ENCODE data around the gene CES3. TPM values are rescaled to one million over a fixed set of nuclear protein-coding genes. Genes with fewer than 3 reads are reported as not detected.

The CES3 gene
- total RNA-seq, 2 experiments from 2014 or later: 2.1 to 2.9 TPM

DNA sequence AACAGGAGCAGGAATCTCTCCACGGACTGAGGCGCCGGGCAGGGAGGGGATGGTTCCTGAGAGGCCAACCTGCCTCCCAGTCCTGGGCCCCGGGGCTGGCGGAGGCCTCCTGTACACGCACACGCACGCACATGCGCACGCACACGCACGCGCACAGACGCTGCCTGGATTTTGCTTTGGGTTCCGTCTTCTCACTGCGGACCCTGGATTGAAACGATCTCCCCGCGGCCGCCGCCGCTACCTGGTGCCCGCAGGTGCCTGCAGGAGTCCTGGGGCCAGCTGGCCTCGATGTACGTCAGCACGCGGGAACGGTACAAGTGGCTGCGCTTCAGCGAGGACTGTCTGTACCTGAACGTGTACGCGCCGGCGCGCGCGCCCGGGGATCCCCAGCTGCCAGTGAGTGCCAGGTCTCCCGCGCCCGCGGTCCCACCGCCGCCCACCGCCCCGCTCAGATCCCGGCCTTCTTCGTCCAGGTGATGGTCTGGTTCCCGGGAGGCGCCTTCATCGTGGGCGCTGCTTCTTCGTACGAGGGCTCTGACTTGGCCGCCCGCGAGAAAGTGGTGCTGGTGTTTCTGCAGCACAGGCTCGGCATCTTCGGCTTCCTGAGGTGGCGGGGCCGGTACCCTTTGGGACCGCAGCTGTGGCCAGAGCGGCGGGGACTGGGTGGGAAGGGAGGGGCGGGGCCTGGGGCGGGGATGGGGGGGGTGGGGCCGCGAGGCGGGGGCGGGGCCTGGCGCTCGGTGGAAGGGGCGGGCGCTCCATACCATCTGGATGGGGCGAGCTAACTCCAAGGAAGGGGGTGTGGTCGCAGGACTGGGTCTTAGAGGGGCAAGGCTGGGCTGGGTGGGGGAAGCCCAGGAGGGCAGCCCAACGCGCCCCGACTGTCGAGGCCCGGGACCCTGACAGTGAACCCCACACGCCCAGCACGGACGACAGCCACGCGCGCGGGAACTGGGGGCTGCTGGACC lies 39.6 kb downstream of the CES3 start:
- ChIA-PET CTCF (interaction anchor here (0.9 to 1.5 kb wide), 4 partner anchors 9 to 155 kb away, joined by 3 to 5 read pairs (median 4); no protein-coding TSS in a partner anchor), POLR2A (interaction anchor here (0.7 to 2.7 kb wide), 8 partner anchors 8 to 21 kb away, joined by 3 to 10 read pairs (median 3); no protein-coding TSS in a partner anchor)
- peak overlapping the region; percentile 58 for H3K27ac Mint-ChIP-seq
- H3K27me3 Mint-ChIP-seq: peaks cover 6% of the 10 kb centered on the region
- ATAC-seq: peak; percentile 58
- peaks cover 17% of the 10 kb centered on the region for H3K4me1 Mint-ChIP-seq (ENCODE audit: low read depth)
- TF ChIP-seq, protein P1, sequence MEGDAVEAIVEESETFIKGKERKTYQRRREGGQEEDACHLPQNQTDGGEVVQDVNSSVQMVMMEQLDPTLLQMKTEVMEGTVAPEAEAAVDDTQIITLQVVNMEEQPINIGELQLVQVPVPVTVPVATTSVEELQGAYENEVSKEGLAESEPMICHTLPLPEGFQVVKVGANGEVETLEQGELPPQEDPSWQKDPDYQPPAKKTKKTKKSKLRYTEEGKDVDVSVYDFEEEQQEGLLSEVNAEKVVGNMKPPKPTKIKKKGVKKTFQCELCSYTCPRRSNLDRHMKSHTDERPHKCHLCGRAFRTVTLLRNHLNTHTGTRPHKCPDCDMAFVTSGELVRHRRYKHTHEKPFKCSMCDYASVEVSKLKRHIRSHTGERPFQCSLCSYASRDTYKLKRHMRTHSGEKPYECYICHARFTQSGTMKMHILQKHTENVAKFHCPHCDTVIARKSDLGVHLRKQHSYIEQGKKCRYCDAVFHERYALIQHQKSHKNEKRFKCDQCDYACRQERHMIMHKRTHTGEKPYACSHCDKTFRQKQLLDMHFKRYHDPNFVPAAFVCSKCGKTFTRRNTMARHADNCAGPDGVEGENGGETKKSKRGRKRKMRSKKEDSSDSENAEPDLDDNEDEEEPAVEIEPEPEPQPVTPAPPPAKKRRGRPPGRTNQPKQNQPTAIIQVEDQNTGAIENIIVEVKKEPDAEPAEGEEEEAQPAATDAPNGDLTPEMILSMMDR (IDR thresholded peaks at IDR 0.05): no peak
- peaks cover 4% of the 10 kb centered on the region for H3K36me3 Mint-ChIP-seq (ENCODE audit: low read depth)
- DNase-seq: peak; percentile 74
- intact Hi-C loops (cut with micrococcal nuclease): no loop called here
- peak overlapping the region; percentile 73 for H3K4me3 Mint-ChIP-seq
- H3K9me3 Mint-ChIP-seq: peaks cover 1% of the 10 kb centered on the region

DNA sequence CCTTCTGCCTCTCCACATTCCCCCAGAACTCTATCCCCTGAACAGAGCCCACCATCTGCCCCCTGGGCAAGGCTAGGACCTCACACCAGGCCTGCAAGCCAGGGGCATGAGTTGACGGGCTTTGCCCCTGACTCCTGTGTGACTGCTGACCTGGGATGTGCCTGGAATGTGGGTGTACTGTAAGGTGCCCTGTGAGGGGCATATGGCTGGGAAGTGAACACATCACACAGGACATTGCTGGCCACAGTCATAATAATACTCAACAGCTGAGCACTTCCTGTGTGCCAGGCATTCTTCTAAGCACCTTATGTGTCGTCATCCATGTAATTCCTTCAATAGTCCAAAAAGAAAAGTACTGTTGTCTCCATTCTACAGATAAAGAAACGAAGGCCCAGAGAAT lies 40.7 kb downstream of the CES3 start:
- POLR2A ChIA-PET: interaction anchor here (1.1 to 2.7 kb wide), 2 partner anchors 11 to 40 kb away, joined by 4 to 10 read pairs; no protein-coding TSS in a partner anchor
- peaks cover 6% of the 10 kb centered on the region for H3K27me3 Mint-ChIP-seq
- no peak for DNase-seq
- intact Hi-C loops (cut with micrococcal nuclease): no loop called here
- peaks cover 17% of the 10 kb centered on the region for H3K4me1 Mint-ChIP-seq (ENCODE audit: low read depth)
- CTCF ChIA-PET: interaction anchor here (1.6 kb wide), 1 partner anchor 16 kb away, joined by 7 read pairs; no protein-coding TSS in a partner anchor
- H3K27ac Mint-ChIP-seq: no peak overlapping the region
- ATAC-seq: no peak
- H3K36me3 Mint-ChIP-seq (ENCODE audit: low read depth): peaks cover 4% of the 10 kb centered on the region
- TF ChIP-seq, protein P1 (IDR thresholded peaks at IDR 0.05): no peak
- peaks cover 1% of the 10 kb centered on the region for H3K9me3 Mint-ChIP-seq
- peak overlapping the region; percentile 11 for H3K4me3 Mint-ChIP-seq

DNA sequence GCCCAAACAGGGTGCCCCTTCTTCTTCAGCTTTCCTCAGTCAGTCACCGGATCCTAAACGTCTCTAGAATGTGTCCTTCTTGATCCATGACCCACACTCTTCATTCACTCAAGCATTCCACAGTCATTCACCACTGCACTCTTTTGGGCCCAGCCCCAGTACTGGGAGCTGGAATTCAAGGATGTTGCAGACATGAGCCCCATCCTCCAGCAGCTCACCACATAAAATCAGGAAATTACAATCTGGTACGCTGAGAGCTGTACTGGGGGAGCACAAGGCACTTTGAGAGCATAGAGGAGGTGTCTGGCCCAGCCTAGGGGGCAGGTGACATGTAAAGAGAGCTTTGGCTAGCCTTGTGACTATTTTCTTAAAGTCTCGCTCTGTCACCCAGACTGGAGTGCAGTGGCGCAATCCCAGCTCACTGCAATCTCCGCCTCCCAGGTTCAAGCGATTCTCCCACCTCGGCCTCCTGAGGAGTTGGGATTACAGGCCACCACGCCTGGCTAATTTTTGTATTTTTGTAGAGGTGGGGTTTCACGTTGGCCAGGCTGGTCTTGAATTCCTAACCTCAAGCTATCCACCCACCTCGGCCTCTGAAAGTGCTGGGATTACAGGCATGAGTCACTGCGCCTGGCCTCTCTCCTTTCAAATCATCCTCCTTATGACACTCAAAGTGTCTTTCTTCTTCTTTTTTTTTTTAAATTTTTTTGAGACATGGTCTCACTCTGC lies 46.0 kb downstream of the CES3 start:
- peaks cover 7% of the 10 kb centered on the region for H3K4me1 Mint-ChIP-seq (ENCODE audit: low read depth)
- intact Hi-C loops (cut with micrococcal nuclease): no loop called here
- DNase-seq (no peak), ATAC-seq (no peak)
- POLR2A ChIA-PET: interaction anchor here (0.9 kb wide), 1 partner anchor 29 kb away, joined by 3 read pairs; no protein-coding TSS in a partner anchor
- H3K4me3 Mint-ChIP-seq: no peak overlapping the region
- H3K36me3 Mint-ChIP-seq (ENCODE audit: low read depth): peaks cover 2% of the 10 kb centered on the region
- CTCF ChIA-PET: interaction anchor here (1.0 to 2.0 kb wide), 4 partner anchors 10 to 46 kb away, joined by 3 to 10 read pairs (median 3); partner anchors contain the start of gene CES3
- TF ChIP-seq, protein P1 (IDR thresholded peaks at IDR 0.05): no peak
- H3K9me3 Mint-ChIP-seq: no peaks in the 10 kb centered on the region
- H3K27me3 Mint-ChIP-seq: no peaks in the 10 kb centered on the region
- H3K27ac Mint-ChIP-seq: no peak overlapping the region

DNA sequence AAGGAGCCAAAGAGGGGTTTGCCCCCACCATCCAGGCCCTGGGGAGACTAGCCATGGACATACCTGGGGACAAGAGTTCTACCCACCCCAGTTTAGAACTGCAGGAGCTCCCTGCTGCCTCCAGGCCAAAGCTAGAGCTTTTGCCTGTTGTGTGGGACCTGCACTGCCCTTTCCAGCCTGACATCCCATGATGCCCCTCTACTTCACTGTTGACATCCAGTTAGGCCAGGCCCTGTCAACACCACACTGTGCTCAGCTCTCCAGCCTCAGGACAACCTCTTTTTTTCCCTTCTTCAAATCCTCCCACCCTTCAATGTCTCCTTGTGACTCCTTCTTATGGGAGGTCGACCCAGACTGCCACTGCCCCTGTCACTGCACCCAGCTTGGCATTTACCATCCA lies 48.1 kb downstream of the CES3 start:
- ATAC-seq (no peak), DNase-seq (no peak)
- Mint-ChIP-seq H3K27me3 (no peaks in the 10 kb centered on the region), H3K4me3 (no peak overlapping the region), H3K4me1 (ENCODE audit: low read depth) (peaks cover 9% of the 10 kb centered on the region), H3K27ac (no peak overlapping the region), H3K9me3 (no peaks in the 10 kb centered on the region), H3K36me3 (ENCODE audit: low read depth) (peaks cover 6% of the 10 kb centered on the region)
- TF ChIP-seq, protein P1 (IDR thresholded peaks at IDR 0.05): no peak
- intact Hi-C loops (cut with micrococcal nuclease): no loop called here
- POLR2A ChIA-PET: interaction anchor here (1.2 kb wide), 1 partner anchor 8 kb away, joined by 3 read pairs; no protein-coding TSS in a partner anchor
- CTCF ChIA-PET: interaction anchor here (0.6 to 2.5 kb wide), 3 partner anchors 9 to 48 kb away, joined by 3 to 9 read pairs (median 3); partner anchors contain the start of gene CES3

All from activated CD8-positive, alpha-beta T cell treated with anti-CD3 and anti-CD28 coated beads for 36 hours (primary cell).